Lung (tissue), 12 donors: Measurements from ENCODE around the gene TSPAN5. TPM values are rescaled to one million over a fixed set of nuclear protein-coding genes. Genes with fewer than 3 reads are reported as not detected.

Experiments used
- ATAC-seq: fragments of 200-7000 bp; cut with Tn5 transposase; one replicate; pipeline ENCODE4 v1.9.1; 2020; ENCODE audit warnings: moderate number of reproducible peaks; ENCODE audit not compliant: insufficient read depth, low FRiP score
- DNase-seq, 3 donors: peaks; one replicate each; pipeline ENCODE4 v3.0.0-alpha.2; 2013 to 2017
- H3K27ac ChIP-seq, 2 donors: one replicate each; pipeline ENCODE4 v1.5.1; 2013; ENCODE audit warnings: mild to moderate bottlenecking in 2 of 2, moderate library complexity in 2 of 2, control low read depth in 1 of 2, inconsistent platforms in 1 of 2, low read depth in 1 of 2, low read length in 1 of 2
- H3K27me3 ChIP-seq, 3 donors: one replicate each; pipeline ENCODE4 v1.5.1; 2013; ENCODE audit warnings: low read length in 2 of 3; ENCODE audit not compliant: control insufficient read depth in 3 of 3, insufficient read depth in 3 of 3
- H3K36me3 ChIP-seq, 4 donors: one replicate each; pipeline ENCODE4 v1.5.1; 2013; ENCODE audit warnings: low read length in 4 of 4, mild to moderate bottlenecking in 1 of 4, moderate library complexity in 1 of 4; ENCODE audit not compliant: control insufficient read depth in 4 of 4, insufficient read depth in 4 of 4
- H3K4me1 ChIP-seq, 5 donors: one replicate each; pipeline ENCODE4 v1.5.1; 2013; ENCODE audit warnings: low read length in 5 of 5, mild to moderate bottlenecking in 2 of 5, moderate library complexity in 1 of 5; ENCODE audit not compliant: control insufficient read depth in 5 of 5, insufficient read depth in 5 of 5
- H3K4me3 ChIP-seq: one replicate; pipeline ENCODE4 v1.5.1; 2013; ENCODE audit warnings: mild to moderate bottlenecking, control low read depth, moderate library complexity
- H3K9ac ChIP-seq, 2 donors: one replicate each; pipeline ENCODE4 v1.5.1; 2013; ENCODE audit warnings: low read length in 2 of 2, control low read depth in 1 of 2; ENCODE audit not compliant: insufficient read depth in 1 of 2
- H3K9me3 ChIP-seq, 4 donors: one replicate each; pipeline ENCODE4 v1.5.1; 2013; ENCODE audit warnings: low read length in 3 of 4, mild to moderate bottlenecking in 1 of 4, moderate library complexity in 1 of 4; ENCODE audit not compliant: control insufficient read depth in 4 of 4, insufficient read depth in 3 of 4
- whole genome bisulfite sequencing, 2 donors: extraction: QIAGEN DNeasy Blood & Tissue Kit; methylation state at CpG; one replicate each; pipeline ENCODE4 v1.1.7; 2013; 5-methylcytosine and 5-hydroxymethylcytosine counted together
- polyA plus RNA-seq, 2 donors: library from polyadenylated mRNA; stranded (reverse); fragments of 200-250 nt; gene quantifications; one replicate each; pipeline ENCODE4 v1.2.1, GENCODE V29; 2013
- total RNA-seq, 2 donors: library from RNA; depleted of rRNA in 1 of 2; stranded (reverse); fragments of >200 nt in 1 of 2; gene quantifications; one replicate each; pipeline ENCODE4 v1.2.1, GENCODE V29; 2014 to 2021
- TF ChIP-seq, protein P1 (sequence below): IDR thresholded peaks from 2 replicates; pipeline ENCODE4 v1.5.1; 2012; ENCODE audit warnings: mild to moderate bottlenecking; ENCODE audit errors: control extremely low read depth, extremely low read depth
- donor health status: control.
- donor health status: control.
- donor health status: Bipolar disorder and iron deficiency.
- donor health status: healthy.
- donor health status: DM: yes; HTN: yes; CAD: no.

TSPAN5 gene
- total and polyA plus RNA-seq, 4 donors, result 1.8 to 24.5 (median 6.3) TPM

DNA sequence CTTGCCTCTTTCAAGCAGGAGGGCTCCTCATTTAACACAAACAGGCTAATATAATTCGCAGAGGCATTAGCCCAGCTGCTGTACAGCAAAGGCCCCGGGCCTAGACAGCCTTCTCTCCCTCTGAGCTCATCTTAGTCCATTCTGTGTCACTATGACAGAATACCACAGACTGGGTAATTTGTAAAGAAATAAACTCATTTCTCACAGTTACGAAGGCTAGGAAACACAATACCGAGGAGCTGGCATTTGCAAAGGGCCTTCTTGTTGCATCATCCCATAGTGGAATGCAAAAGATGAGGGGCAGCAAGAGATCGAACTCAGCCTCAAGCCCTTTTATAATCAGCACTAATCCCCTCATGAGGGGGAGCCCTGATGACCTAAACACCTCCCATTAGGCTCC, 48.5 kb downstream of the TSPAN5 start:
- 70 to 82% methylated on average over 5 of the region's 5 CpGs for WGBS, 2 donors
- H3K27me3 ChIP-seq, result no peaks in the 10 kb centered on the region
- no peak overlapping the region for H3K27ac ChIP-seq
- no peaks in the 10 kb centered on the region for H3K36me3 ChIP-seq
- H3K9me3 ChIP-seq, result no peaks in the 10 kb centered on the region
- DNase-seq (no peak), ATAC-seq (no peak)
- TF ChIP-seq, protein P1, sequence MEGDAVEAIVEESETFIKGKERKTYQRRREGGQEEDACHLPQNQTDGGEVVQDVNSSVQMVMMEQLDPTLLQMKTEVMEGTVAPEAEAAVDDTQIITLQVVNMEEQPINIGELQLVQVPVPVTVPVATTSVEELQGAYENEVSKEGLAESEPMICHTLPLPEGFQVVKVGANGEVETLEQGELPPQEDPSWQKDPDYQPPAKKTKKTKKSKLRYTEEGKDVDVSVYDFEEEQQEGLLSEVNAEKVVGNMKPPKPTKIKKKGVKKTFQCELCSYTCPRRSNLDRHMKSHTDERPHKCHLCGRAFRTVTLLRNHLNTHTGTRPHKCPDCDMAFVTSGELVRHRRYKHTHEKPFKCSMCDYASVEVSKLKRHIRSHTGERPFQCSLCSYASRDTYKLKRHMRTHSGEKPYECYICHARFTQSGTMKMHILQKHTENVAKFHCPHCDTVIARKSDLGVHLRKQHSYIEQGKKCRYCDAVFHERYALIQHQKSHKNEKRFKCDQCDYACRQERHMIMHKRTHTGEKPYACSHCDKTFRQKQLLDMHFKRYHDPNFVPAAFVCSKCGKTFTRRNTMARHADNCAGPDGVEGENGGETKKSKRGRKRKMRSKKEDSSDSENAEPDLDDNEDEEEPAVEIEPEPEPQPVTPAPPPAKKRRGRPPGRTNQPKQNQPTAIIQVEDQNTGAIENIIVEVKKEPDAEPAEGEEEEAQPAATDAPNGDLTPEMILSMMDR, result no peak
- peaks cover 0 to 4% (median 0%) of the 10 kb centered on the region in 5 donors for H3K4me1 ChIP-seq
- no peak overlapping the region for H3K4me3 ChIP-seq
- no peak overlapping the region for H3K9ac ChIP-seq

DNA sequence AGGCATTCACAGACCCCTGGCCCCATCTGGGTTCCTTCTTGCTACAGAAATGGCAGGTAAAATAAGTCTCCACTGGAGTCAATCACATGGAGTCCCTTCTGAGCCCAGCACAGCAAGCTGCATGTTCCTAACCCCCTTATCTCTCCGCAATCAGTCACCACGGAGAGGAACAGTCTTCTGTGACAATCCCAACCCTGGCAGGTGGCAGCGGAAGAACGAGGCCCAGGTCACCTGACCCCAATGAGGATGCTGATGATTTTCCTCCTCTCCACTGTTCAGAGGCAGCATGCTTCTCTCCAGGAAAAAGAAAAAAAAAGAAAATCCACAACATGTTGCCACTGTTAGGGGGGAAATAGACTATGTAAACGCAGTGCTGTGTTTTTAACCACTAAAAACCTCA, 50.1 kb downstream of the TSPAN5 start:
- DNase-seq, result no peak
- TF ChIP-seq, protein P1, result no peak
- 39 to 51% methylated on average over 5 of the region's 5 CpGs for WGBS, 2 donors

DNA sequence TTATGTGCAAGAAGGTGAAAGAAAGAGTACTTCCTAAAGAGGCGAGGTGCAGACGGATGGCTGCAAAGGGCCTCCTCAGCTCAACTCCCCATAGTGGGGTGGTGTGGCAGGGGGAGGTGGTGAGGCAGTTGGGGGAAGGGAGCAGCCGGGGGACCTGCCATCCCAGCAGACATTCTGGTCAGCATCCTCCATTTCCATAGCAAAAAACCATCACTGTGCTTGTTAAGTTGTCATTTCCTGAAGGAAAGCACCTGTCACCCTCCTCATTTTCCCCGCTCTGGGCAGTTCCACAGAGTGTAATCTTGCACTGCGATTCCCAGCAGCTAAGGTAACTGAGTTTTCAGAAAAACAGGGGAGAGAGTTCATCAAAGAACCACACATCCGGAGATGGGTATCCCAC, 51.5 kb downstream of the TSPAN5 start:
- Histone ChIP-seq H3K4me1 (peaks cover 0 to 4% (median 0%) of the 10 kb centered on the region in 5 donors), H3K9me3 (no peaks in the 10 kb centered on the region), H3K36me3 (no peaks in the 10 kb centered on the region), H3K27me3 (no peaks in the 10 kb centered on the region), H3K4me3 (no peak overlapping the region), H3K9ac (no peak overlapping the region), H3K27ac (no peak overlapping the region)
- TF ChIP-seq, protein P1, result no peak
- no peak for ATAC-seq
- WGBS, 2 donors, result 88 to 90% methylated on average over 6 of the region's 6 CpGs
- DNase-seq, result no peak

More for the DNA sequence above, 50.1 kb downstream of the TSPAN5 start:
- Histone ChIP-seq H3K27me3 (no peaks in the 10 kb centered on the region), H3K9ac (no peak overlapping the region), H3K4me1 (peaks cover 0 to 8% (median 0%) of the 10 kb centered on the region in 5 donors), H3K4me3 (no peak overlapping the region), H3K9me3 (no peaks in the 10 kb centered on the region), H3K27ac (no peak overlapping the region), H3K36me3 (no peaks in the 10 kb centered on the region)
- no peak for ATAC-seq

DNA sequence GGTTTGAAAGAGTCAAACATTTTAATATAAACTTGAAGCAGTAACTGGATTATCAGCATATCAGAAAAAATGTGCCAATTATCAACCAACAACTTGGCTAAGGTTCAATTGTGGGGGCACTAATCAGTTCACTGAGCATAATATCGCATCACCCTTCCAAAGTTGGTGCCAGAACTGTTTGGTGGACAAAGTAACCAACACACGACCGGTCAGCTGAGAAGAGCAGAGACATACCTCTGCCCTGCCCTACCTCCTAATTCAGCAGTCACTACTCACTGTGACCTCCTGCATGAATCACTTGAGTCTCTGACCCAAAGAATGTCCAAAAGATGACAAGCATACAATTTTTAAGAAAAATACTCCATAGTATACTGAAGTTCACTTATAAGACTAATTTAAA, 53.2 kb downstream of the TSPAN5 start:
- no peak overlapping the region for H3K4me3 ChIP-seq
- TF ChIP-seq, protein P1, result no peak
- no peaks in the 10 kb centered on the region for H3K27me3 ChIP-seq
- H3K27ac ChIP-seq, result no peak overlapping the region
- no peaks in the 10 kb centered on the region for H3K36me3 ChIP-seq
- DNase-seq, result no peak
- peaks cover 0 to 4% (median 0%) of the 10 kb centered on the region in 5 donors for H3K4me1 ChIP-seq
- peaks cover 0 to 9% (median 0%) of the 10 kb centered on the region in 4 donors for H3K9me3 ChIP-seq
- no peak overlapping the region for H3K9ac ChIP-seq
- no peak for ATAC-seq
- WGBS, 2 donors, result 96 to 98% methylated on average over 3 of the region's 3 CpGs
